ENCODE data around the gene GABRB2.

DNA sequence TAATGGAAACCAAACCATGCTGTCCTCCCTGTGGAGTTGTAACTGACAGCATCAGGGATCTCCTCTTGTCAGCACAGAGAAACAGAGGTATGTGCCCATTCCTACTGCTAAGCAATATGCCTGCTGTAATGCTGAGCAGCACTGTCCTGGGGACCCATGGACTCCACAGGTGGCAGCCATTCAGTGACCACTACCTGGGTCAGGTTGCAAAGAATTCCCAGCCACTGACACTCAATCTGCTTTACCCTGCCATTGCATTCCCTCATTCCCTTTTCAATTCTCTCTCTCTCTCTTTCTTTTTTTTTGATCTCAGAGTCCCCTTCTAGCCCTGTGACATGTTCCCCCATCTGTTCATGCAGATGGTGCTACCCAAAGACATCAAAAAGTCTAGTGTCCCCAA, 104.1 kb downstream of the GABRB2 start:
- TF ChIP-seq, protein P1, sequence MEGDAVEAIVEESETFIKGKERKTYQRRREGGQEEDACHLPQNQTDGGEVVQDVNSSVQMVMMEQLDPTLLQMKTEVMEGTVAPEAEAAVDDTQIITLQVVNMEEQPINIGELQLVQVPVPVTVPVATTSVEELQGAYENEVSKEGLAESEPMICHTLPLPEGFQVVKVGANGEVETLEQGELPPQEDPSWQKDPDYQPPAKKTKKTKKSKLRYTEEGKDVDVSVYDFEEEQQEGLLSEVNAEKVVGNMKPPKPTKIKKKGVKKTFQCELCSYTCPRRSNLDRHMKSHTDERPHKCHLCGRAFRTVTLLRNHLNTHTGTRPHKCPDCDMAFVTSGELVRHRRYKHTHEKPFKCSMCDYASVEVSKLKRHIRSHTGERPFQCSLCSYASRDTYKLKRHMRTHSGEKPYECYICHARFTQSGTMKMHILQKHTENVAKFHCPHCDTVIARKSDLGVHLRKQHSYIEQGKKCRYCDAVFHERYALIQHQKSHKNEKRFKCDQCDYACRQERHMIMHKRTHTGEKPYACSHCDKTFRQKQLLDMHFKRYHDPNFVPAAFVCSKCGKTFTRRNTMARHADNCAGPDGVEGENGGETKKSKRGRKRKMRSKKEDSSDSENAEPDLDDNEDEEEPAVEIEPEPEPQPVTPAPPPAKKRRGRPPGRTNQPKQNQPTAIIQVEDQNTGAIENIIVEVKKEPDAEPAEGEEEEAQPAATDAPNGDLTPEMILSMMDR (IDR thresholded peaks at IDR 0.05 in 2 of 3, conservative IDR thresholded peaks at IDR 0.05 in 1 of 3; ENCODE audit: borderline replicate concordance in 1 of 3, insufficient read depth in 1 of 3, low read depth in 2 of 3, low read length in 2 of 3) = no peak
- TF ChIP-seq POLR2A (IDR thresholded peaks at IDR 0.05; ENCODE audit: borderline replicate concordance, extremely low read depth, insufficient read depth, insufficient read length) (no peak), POLR2AphosphoS5 (IDR thresholded peaks at IDR 0.05; ENCODE audit: low read depth, low read length) (no peak), SIN3A (IDR thresholded peaks at IDR 0.05; ENCODE audit: low read depth) (no peak), CEBPB (IDR thresholded peaks at IDR 0.05; ENCODE audit: low read depth) (no peak)
- TF ChIP-seq, protein P2, sequence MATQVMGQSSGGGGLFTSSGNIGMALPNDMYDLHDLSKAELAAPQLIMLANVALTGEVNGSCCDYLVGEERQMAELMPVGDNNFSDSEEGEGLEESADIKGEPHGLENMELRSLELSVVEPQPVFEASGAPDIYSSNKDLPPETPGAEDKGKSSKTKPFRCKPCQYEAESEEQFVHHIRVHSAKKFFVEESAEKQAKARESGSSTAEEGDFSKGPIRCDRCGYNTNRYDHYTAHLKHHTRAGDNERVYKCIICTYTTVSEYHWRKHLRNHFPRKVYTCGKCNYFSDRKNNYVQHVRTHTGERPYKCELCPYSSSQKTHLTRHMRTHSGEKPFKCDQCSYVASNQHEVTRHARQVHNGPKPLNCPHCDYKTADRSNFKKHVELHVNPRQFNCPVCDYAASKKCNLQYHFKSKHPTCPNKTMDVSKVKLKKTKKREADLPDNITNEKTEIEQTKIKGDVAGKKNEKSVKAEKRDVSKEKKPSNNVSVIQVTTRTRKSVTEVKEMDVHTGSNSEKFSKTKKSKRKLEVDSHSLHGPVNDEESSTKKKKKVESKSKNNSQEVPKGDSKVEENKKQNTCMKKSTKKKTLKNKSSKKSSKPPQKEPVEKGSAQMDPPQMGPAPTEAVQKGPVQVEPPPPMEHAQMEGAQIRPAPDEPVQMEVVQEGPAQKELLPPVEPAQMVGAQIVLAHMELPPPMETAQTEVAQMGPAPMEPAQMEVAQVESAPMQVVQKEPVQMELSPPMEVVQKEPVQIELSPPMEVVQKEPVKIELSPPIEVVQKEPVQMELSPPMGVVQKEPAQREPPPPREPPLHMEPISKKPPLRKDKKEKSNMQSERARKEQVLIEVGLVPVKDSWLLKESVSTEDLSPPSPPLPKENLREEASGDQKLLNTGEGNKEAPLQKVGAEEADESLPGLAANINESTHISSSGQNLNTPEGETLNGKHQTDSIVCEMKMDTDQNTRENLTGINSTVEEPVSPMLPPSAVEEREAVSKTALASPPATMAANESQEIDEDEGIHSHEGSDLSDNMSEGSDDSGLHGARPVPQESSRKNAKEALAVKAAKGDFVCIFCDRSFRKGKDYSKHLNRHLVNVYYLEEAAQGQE (IDR thresholded peaks at IDR 0.05; ENCODE audit: low read depth) = no peak
